Naive thymus-derived CD8-positive, alpha-beta T cell (primary cell): ENCODE results near the gene RAP1A. TPM values are rescaled to one million over a fixed set of nuclear protein-coding genes. Genes with fewer than 3 reads are reported as not detected.
A peak's percentile ranks its signal among the peaks of the same experiment; 100 is the strongest.
"Not testable (repeated sequence)": the region's sequence is repeated elsewhere in the genome, so short reads cannot be mapped to it uniquely, and the experiment has no call there.

Experiments
- ATAC-seq, 2 donors: fragments of 150-1000 bp; cut with Tn5 transposase in 1 of 2; sonication (Bioruptor Pico), chemical (Tn5 transposase) in 1 of 2; 1 replicate in 1 of 2; 2 replicates in 1 of 2; pipeline ENCODE4 v1.10.0; 2021; ENCODE audit warnings: mild to moderate bottlenecking in 2 of 2, moderate library complexity in 2 of 2
- POLR2A ChIA-PET: fragments of 350-600 bp; sonication (Branson Sonifier 250); formaldehyde crosslinking; loops from one replicate; lab custom pipeline; 2021; ENCODE audit warnings: antibody characterized with exemption; lab: Charles Lee
- DNase-seq, 10 donors: peaks; one replicate each; pipeline versions ENCODE4 v3.0.0 to v3.0.0-alpha.2; 2020 to 2022
- H3K27ac Mint-ChIP-seq, 10 donors: one replicate each; pipeline ENCODE4 v1.8.0; 2020 to 2022; ENCODE audit warnings: mild to moderate bottlenecking in 10 of 10, mixed read lengths in 10 of 10, moderate library complexity in 4 of 10, inconsistent platforms in 1 of 10
- H3K27me3 Mint-ChIP-seq, 5 donors: one replicate each; pipeline ENCODE4 v1.8.0; 2021 to 2022; ENCODE audit warnings: mixed read lengths in 5 of 5
- H3K36me3 Mint-ChIP-seq, 3 donors: one replicate each; pipeline ENCODE4 v1.8.0; 2020 to 2022; ENCODE audit warnings: mixed read lengths in 3 of 3, mild to moderate bottlenecking in 2 of 3, inconsistent platforms in 1 of 3
- H3K4me1 Mint-ChIP-seq, 4 donors: one replicate each; pipeline ENCODE4 v1.8.0; 2021 to 2022; ENCODE audit warnings: mixed read lengths in 4 of 4
- H3K4me3 Mint-ChIP-seq, 10 donors: one replicate each; pipeline ENCODE4 v1.8.0; 2020 to 2022; ENCODE audit warnings: mild to moderate bottlenecking in 10 of 10, mixed read lengths in 10 of 10, moderate library complexity in 6 of 10, inconsistent platforms in 1 of 10
- H3K9me3 Mint-ChIP-seq, 9 donors: one replicate each; pipeline ENCODE4 v1.8.0; 2020 to 2022; ENCODE audit warnings: mixed read lengths in 9 of 9, mild to moderate bottlenecking in 3 of 9, inconsistent platforms in 1 of 9, moderate library complexity in 1 of 9
- polyA plus RNA-seq, 3 donors: library from polyadenylated mRNA; unstranded; fragments of 300-500 nt; fragmentation: Illumina TruSeq; gene quantifications; one replicate each; pipeline ENCODE4 v1.2.3, GENCODE V29; 2021
- total RNA-seq, 8 experiments: library from RNA in 2 of 8; stranded (reverse) in 2 of 8; gene quantifications; one replicate each; pipeline ENCODE4 v1.2.3 and lab custom pipeline; 2021 to 2026

Gene RAP1A
- total and polyA plus RNA-seq, 5 experiments from 2014 or later, result 43.4 to 130 (median 53.9) TPM

DNA sequence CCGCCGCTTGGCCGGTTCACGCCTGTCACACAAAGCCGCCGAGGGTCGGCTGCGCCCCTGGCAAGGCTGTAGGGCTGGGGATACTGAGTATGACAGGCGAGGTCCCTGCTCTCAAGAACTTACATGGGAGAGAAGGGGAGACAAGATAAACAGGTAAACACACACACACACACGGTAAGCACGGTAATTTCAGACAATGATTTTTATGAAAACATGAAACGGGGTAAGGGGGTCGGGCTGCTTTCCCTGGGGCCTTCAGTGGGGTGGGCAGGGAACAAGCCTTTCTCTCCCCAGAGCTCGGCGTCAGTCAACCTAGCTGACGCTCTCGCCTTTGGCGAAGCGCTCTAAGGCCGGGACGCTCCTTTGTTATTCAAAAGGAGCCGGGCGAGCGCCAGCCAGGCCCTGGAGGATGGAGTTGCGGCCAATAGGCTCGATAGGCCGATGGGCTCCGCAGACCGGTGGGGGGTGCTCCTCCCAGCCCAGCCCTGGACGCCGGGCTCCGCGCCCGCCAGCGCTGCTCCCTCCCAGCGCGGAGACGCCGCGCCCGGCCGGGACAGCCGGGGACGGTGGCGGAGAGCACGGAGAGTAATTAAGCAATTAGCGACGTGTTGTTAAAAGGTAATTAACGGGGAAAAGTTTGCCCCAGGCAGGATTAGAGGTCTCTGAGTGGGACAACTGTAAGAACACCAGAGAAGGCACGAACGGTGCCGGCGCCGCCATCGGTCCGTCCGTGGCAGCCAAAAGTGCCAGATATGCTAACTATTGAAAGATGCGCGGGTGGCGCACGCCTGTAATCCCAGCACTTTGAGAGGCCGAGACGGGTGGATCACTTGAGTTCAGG is 120.6 kb downstream of the RAP1A start:
- H3K27ac Mint-ChIP-seq, result peak overlapping the region in 4 of 10 donors; percentile 13 to 78 (median 45)
- peaks cover 10 to 37% (median 24%) of the 10 kb centered on the region in 5 donors for H3K27me3 Mint-ChIP-seq
- POLR2A ChIA-PET, result interaction anchor here (0.6 to 4.2 kb wide), 4 partner anchors 11 to 232 kb away, joined by 4 to 21 read pairs (median 10); partner anchors contain the start of gene DDX20
- ATAC-seq, result peak; percentile 21 to 33
- H3K36me3 Mint-ChIP-seq, result no peaks in the 10 kb centered on the region
- peak overlapping the region; percentile 80 to 95 (median 92) for H3K4me3 Mint-ChIP-seq
- no peaks in the 10 kb centered on the region for H3K9me3 Mint-ChIP-seq
- peaks cover 15 to 33% (median 20%) of the 10 kb centered on the region in 4 donors for H3K4me1 Mint-ChIP-seq
- peak in 6 of 10 donors; percentile 4 to 32 (median 27) for DNase-seq

- H3K9me3 Mint-ChIP-seq, ATAC-seq, H3K36me3 Mint-ChIP-seq, DNase-seq: not testable (repeated sequence)
- POLR2A ChIA-PET, result interaction anchor here (4.2 kb wide), 1 partner anchor 9 kb away, joined by 13 read pairs; no protein-coding TSS in a partner anchor
- peaks cover 10 to 35% (median 24%) of the 10 kb centered on the region in 5 donors for H3K27me3 Mint-ChIP-seq
- peak overlapping the region in 1 of 10 donors; percentile 75 for H3K27ac Mint-ChIP-seq
- peak overlapping the region in 1 of 10 donors; percentile 10 for H3K4me3 Mint-ChIP-seq
- H3K4me1 Mint-ChIP-seq, result peaks cover 15 to 33% (median 20%) of the 10 kb centered on the region in 4 donors
Observed at GRCh38 chr1:111742292-111742691, 122.7 kb downstream of the RAP1A start.

DNA sequence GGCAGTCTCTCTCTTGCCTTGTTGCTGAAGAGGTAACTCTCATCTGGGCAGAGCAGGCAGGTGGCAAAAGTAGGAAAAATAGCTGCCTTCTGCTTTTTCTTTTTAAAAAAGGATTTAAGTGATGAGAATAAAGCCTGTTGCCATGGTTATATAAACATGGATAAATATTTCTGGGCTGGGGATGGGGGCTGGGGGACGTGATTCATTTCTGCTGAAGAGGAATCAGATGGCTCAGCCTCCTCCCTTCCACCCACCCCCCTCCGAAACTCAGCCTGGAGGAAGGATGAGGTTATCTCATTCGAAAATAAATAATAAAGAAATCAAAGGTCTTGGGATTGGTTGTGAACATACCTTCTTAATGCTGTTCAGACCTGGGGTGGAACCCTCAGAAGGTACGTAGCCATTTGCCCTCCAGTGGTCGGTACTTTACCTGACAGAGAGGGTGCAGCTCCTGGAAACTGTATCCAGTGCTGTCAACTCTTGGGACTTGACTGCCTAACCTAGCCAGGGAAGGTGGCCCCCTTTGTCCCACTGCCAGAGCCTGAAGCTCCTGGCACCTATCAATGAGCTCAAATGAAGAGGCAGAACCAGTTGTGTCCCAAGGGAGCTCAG is 123.5 kb downstream of the RAP1A start:
- ATAC-seq (no peak), DNase-seq (no peak)
- POLR2A ChIA-PET, result no interaction called here
- peaks cover 8 to 25% (median 14%) of the 10 kb centered on the region in 4 donors for H3K4me1 Mint-ChIP-seq
- H3K4me3 Mint-ChIP-seq, result no peak overlapping the region
- H3K27ac Mint-ChIP-seq, result no peak overlapping the region
- peaks cover 5 to 27% (median 17%) of the 10 kb centered on the region in 5 donors for H3K27me3 Mint-ChIP-seq
- no peaks in the 10 kb centered on the region for H3K36me3 Mint-ChIP-seq
- H3K9me3 Mint-ChIP-seq, result no peaks in the 10 kb centered on the region

DNA sequence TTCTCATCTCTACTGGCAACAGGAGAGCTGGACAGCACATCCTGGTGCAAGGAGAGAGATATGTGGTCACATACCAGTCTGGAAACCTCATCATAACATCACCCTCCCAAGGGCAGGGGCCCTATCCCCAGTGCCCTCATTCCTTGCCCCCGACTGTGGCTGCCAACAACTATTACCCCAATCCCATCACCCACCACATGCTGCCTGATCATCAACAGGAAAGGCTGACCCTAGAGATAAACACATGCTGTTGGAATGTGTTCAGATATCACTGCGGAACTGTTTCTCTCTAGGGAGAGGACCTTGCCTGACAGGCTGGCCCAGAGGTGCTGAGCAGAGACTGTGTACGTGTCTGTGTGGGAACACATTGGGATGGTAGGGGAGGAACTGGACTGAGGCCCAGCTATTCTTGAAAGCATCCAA is 124.1 kb downstream of the RAP1A start:
- H3K4me3 Mint-ChIP-seq, result no peak overlapping the region
- no peaks in the 10 kb centered on the region for H3K9me3 Mint-ChIP-seq
- no peak overlapping the region for H3K27ac Mint-ChIP-seq
- POLR2A ChIA-PET, result interaction anchor here (0.6 kb wide), 2 partner anchors 29 to 151 kb away, joined by 3 read pairs; no protein-coding TSS in a partner anchor
- H3K27me3 Mint-ChIP-seq, result peaks cover 4 to 23% (median 15%) of the 10 kb centered on the region in 5 donors
- peaks cover 7 to 20% (median 12%) of the 10 kb centered on the region in 4 donors for H3K4me1 Mint-ChIP-seq
- H3K36me3 Mint-ChIP-seq, result no peaks in the 10 kb centered on the region
- DNase-seq (no peak), ATAC-seq (no peak)

GRCh38 chr1:111745675-111746613 is 126.4 kb downstream of the RAP1A start:
- H3K27me3 Mint-ChIP-seq, result peaks cover under 1 to 13% (median 3%) of the 10 kb centered on the region in 5 donors
- peaks cover under 1 to 4% (median 2%) of the 10 kb centered on the region in 4 donors for H3K4me1 Mint-ChIP-seq
- POLR2A ChIA-PET, result interaction anchor here (1.1 to 1.5 kb wide), 2 partner anchors 33 to 238 kb away, joined by 6 to 7 read pairs; no protein-coding TSS in a partner anchor
- ATAC-seq (no peak), DNase-seq (no peak)
- H3K9me3 Mint-ChIP-seq, result no peaks in the 10 kb centered on the region
- no peak overlapping the region for H3K4me3 Mint-ChIP-seq
- no peaks in the 10 kb centered on the region for H3K36me3 Mint-ChIP-seq
- H3K27ac Mint-ChIP-seq, result peak overlapping the region in 1 of 10 donors; percentile 23

- no peak for DNase-seq
- Mint-ChIP-seq H3K27ac (peak overlapping the region in 1 of 10 donors; percentile 23), H3K9me3 (no peaks in the 10 kb centered on the region), H3K4me3 (no peak overlapping the region), H3K4me1 (peaks cover 0 to 3% (median under 1%) of the 10 kb centered on the region in 4 donors), H3K27me3 (peaks cover 0 to 7% (median 0%) of the 10 kb centered on the region in 5 donors), H3K36me3 (no peaks in the 10 kb centered on the region)
- no peak for ATAC-seq
- POLR2A ChIA-PET, result interaction anchor here (1.1 to 1.2 kb wide), 2 partner anchors 9 to 238 kb away, joined by 3 to 7 read pairs; no protein-coding TSS in a partner anchor
Observed at GRCh38 chr1:111746614-111746999, 127.0 kb downstream of the RAP1A start.

GRCh38 chr1:111747282-111747734 is 127.7 kb downstream of the RAP1A start:
- DNase-seq, result peak in 8 of 10 donors; percentile 25 to 72 (median 38)
- Mint-ChIP-seq H3K4me1 (peaks cover 0 to 5% (median 2%) of the 10 kb centered on the region in 4 donors), H3K9me3 (no peaks in the 10 kb centered on the region), H3K27ac (peak overlapping the region in 1 of 10 donors; percentile 28), H3K36me3 (no peaks in the 10 kb centered on the region), H3K4me3 (no peak overlapping the region), H3K27me3 (peaks cover 0 to 2% (median 0%) of the 10 kb centered on the region in 5 donors)
- POLR2A ChIA-PET, result interaction anchor here (1.1 to 1.2 kb wide), 2 partner anchors 10 to 239 kb away, joined by 3 to 7 read pairs; no protein-coding TSS in a partner anchor
- peak; percentile 36 to 46 for ATAC-seq

GRCh38 chr1:111747947-111748346 is 128.4 kb downstream of the RAP1A start:
- H3K36me3 Mint-ChIP-seq, result no peaks in the 10 kb centered on the region
- H3K4me1 Mint-ChIP-seq, result peaks cover 0 to 8% (median 2%) of the 10 kb centered on the region in 4 donors
- peaks cover 0 to 2% (median 0%) of the 10 kb centered on the region in 5 donors for H3K27me3 Mint-ChIP-seq
- POLR2A ChIA-PET, result interaction anchor here (1.1 to 1.2 kb wide), 2 partner anchors 9 to 10 kb away, joined by 3 read pairs; partner anchors contain the start of gene INKA2
- H3K9me3 Mint-ChIP-seq, result no peaks in the 10 kb centered on the region
- DNase-seq (no peak), ATAC-seq (no peak)
- H3K4me3 Mint-ChIP-seq, result no peak overlapping the region
- H3K27ac Mint-ChIP-seq, result no peak overlapping the region

GRCh38 chr1:111749628-111750027 is 130.0 kb downstream of the RAP1A start:
- no peaks in the 10 kb centered on the region for H3K9me3 Mint-ChIP-seq
- peaks cover 2 to 14% (median 7%) of the 10 kb centered on the region in 4 donors for H3K4me1 Mint-ChIP-seq
- H3K36me3 Mint-ChIP-seq, result no peaks in the 10 kb centered on the region
- no peak overlapping the region for H3K4me3 Mint-ChIP-seq
- no peaks in the 10 kb centered on the region for H3K27me3 Mint-ChIP-seq
- no peak for ATAC-seq
- no peak overlapping the region for H3K27ac Mint-ChIP-seq
- DNase-seq, result no peak
- POLR2A ChIA-PET, result interaction anchor here (2.8 kb wide), 1 partner anchor 10 kb away, joined by 13 read pairs; the partner anchor contains the start of gene INKA2

- Mint-ChIP-seq H3K27ac (no peak overlapping the region), H3K27me3 (peaks cover 0 to 2% (median 0%) of the 10 kb centered on the region in 5 donors), H3K4me1 (peaks cover 9 to 24% (median 12%) of the 10 kb centered on the region in 4 donors), H3K9me3 (no peaks in the 10 kb centered on the region), H3K36me3 (no peaks in the 10 kb centered on the region), H3K4me3 (no peak overlapping the region)
- DNase-seq (no peak), ATAC-seq (no peak)
- POLR2A ChIA-PET, result interaction anchor here (2.8 kb wide), 1 partner anchor 11 kb away, joined by 13 read pairs; the partner anchor contains the start of gene INKA2
Observed at GRCh38 chr1:111750856-111751255, 131.3 kb downstream of the RAP1A start.

GRCh38 chr1:111751906-111752575 is 132.5 kb downstream of the RAP1A start:
- H3K27me3 Mint-ChIP-seq, result peaks cover 0 to 2% (median 0%) of the 10 kb centered on the region in 5 donors
- DNase-seq (no peak), ATAC-seq (no peak)
- H3K4me1 Mint-ChIP-seq, result peaks cover 13 to 33% (median 20%) of the 10 kb centered on the region in 4 donors
- H3K4me3 Mint-ChIP-seq, result no peak overlapping the region
- no peaks in the 10 kb centered on the region for H3K36me3 Mint-ChIP-seq
- POLR2A ChIA-PET, result interaction anchor here (0.9 to 2.8 kb wide), 2 partner anchors 12 to 267 kb away, joined by 4 to 13 read pairs; partner anchors contain the start of gene INKA2
- H3K27ac Mint-ChIP-seq, result peak overlapping the region in 1 of 10 donors; percentile 10
- no peaks in the 10 kb centered on the region for H3K9me3 Mint-ChIP-seq
